Left cardiac atrium (tissue), 4 donors: ENCODE measurements around the gene LRRC7. TPM values are rescaled to one million over a fixed set of nuclear protein-coding genes. Genes with fewer than 3 reads are reported as not detected.
A peak's percentile ranks its signal among the peaks of the same experiment; 100 is the strongest.

Experiments used
- ATAC-seq, 2 donors: fragments of 200-7000 bp; cut with Tn5 transposase; one replicate each; pipeline ENCODE4 v1.9.1; 2020; ENCODE audit warnings: mild to moderate bottlenecking in 2 of 2, moderate library complexity in 2 of 2
- DNase-seq: peaks from one replicate; pipeline ENCODE4 v3.0.0-alpha.2; 2020
- intact Hi-C, 2 donors: fragments of 100-400 bp; cut with DNase I; formaldehyde crosslinking; loops; one replicate each; pipeline versions ENCODE4 v1.14.1 to v1.15.1; 2022 to 2023
- total RNA-seq, 2 donors: library from RNA; stranded (reverse); fragmentation: NEBNext Ultra II Directional; extraction: Animal tissue kit (Norgen Biotek cat#: 25700); gene quantifications; one replicate each; pipeline ENCODE4 v1.2.1, GENCODE V29; 2021
- donor health status: DM: no; HTN: yes; CAD: no.
- donor health status: DM: no; HTN: yes; CAD: no; lungs with severe emphysema.
- donor health status: DM: yes; HTN: yes; CAD: no.
- donor health status: Dilated cardiomyopathy.

Gene LRRC7
- total RNA-seq, 2 donors from 2014 or later: 5.7 to 6.2 TPM

DNA sequence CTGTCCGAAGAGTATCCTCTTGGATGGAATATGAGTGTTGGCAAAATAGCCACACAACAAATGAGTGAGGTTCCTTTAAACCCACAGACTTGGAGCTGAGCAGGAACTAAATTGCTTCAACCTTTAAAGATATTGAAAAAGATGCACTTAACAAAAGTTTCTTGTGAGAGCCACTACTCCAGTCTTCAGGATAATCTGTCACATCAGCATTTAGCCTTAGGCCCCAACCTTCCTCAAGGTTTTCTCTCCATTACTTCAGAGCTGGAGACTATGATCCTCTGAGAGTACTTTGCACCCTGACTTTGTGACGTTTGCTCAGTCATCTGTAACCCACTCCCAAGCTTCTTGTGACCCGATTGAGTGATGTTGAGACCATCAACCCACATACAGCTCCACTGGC is 424.9 kb downstream of the LRRC7 start:
- ATAC-seq: no peak
- intact Hi-C loops: no loop called here
- DNase-seq: no peak

DNA sequence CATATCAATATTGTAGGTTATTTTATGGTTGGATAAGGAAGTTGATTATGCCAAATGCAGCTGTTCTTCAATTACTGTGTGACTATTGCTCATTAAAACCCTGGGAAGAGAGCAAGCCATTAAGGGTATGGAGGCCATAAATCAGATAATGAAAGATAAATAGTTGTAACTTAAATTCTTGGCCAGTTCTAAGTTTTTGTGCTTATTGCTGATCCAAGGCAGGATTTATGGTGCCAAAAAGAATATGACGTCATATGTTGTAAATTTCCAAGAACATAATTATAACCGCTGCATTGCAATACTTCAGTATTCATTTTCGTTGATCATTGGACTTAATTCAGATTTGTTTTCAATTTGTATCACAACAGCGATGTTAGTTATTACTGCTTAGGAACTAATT is 426.1 kb downstream of the LRRC7 start:
- intact Hi-C loops: no loop called here
- ATAC-seq: no peak
- no peak for DNase-seq

DNA sequence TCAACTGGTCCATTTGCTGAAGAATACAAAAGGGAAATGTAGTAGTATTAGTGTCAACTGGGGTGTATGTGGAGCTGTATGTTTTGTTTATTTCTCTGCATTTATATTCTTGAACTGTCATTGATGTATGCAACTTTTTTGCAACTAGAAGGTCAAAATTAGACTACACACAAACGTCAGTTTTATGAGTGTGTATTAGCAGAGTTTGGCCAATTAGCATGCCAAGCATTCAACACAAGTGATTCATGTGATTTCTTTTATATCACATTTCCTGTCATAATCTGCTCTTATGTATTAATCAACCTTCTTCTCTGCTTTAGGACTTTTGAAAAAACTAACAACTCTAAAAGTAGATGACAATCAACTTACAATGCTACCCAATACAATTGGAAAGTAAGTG is 426.5 kb downstream of the LRRC7 start:
- no peak for ATAC-seq
- intact Hi-C loops: no loop called here
- DNase-seq: no peak

DNA sequence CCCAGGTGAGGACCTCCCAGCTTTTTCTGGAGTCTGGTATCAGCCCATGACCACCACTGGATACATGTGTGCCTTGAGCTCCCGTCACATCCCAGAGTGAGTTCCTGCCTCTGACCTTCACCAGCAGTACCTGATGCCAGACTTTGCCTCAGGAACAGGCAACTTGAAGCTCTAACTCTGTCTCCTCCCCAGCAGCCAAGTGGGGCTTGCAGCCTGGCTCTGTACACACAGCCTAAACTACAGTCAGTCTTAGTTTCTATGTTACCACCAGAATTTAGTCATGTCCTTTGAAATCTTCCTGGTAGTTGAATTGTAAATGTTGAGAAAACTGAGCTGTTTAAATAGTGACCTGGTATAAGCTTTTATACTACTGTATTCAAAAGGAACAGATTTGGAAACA is 431.1 kb downstream of the LRRC7 start:
- ATAC-seq (no peak), DNase-seq (no peak)
- intact Hi-C loops: no loop called here

DNA sequence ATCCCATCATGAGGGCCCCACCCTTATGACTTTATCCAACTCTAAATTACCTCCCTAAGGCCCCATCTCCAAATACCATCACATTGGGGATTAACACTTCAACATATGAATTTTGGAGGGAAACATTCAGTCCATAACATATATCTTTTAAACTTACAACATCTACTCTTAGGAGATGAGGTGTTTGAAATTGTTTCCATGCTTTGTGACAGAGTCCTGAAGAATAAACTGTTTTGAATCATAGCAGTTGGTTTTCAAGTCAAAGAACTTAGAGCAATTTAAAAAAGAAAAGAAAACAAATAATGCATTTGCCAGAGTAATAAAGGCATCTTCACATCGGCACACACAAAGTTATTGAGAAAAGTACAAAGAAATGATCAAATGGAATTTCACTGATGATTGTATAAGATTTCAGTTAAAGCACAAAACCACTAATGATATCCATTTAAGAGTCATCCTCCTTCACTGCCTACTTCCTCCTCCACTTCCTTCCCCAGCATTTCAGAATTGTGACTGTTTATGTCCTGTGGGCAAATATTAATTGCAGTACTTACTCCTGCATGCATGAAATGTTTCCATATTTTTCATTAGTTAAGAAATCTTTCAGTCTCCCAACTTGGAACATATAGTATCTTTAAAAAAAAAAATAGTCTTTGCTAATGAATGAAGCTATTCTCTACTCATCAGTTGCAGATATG is 435.6 kb downstream of the LRRC7 start:
- intact Hi-C loops: no loop called here
- no peak for DNase-seq
- no peak for ATAC-seq

DNA sequence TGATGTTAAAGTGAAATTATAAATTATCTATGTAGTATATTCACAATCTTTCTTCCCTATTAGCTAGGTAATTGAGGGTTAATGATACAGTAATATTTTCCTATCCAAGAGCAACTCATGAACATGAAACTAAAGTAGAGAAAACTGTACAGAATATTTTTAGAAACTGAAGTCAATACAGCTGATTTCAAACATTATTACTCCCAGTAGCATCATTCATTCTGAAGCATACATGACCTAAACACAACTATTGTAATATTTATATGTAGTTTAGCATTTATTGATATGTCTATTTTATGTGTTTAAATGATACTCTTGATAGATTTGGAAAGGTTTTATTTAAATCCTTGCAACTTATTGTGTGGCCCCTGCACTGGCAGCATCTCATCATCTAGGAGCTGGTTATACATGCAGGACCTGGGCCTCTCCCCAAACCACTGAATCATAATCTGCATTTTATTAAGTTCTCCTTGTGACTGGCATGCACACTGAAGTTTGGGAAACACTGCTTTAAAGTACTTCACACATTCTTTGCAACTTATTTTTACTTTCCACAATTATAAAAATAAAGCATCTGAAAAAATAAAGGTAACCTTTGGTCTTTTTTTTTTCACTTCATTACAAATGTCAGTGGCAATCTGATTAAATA is 437.8 kb downstream of the LRRC7 start:
- DNase-seq: no peak
- ATAC-seq: no peak
- intact Hi-C loops: no loop called here

DNA sequence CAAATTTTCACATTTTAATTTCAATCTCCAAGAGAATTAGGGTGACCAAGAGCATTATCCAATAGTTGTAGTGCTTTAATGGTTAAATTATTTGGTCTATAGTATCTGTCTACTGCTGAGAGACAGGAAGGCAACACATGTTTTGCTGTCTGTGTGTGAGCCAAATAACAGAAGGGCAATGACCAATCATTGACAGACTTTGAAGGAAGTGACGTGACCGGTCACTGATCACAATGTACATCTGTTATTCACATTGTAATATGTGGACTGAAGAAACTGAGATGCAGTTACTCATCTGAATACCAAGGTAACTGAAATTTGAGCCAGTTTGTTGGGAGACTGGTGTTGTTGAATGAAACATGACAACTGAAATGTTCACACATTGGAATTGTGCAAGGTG is 440.9 kb downstream of the LRRC7 start:
- intact Hi-C loops: no loop called here
- ATAC-seq (no peak), DNase-seq (no peak)

DNA sequence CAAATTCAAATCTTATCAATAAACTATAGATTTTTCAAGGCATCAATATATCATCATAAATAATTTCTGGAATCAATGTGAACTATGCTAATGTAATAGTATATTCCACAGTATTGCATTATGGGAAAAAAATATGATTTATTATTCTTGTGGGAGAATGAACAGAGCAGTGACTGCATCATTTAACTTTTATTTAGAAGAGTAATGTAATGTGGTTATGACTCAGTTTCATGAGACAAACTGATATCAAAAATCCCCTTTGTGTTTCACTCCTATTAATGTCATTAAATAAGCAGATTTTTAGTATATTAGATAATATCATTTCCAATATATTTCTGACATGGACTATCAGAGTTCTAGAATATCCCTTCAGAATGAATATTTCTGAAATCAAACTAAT is 450.0 kb downstream of the LRRC7 start:
- no peak for DNase-seq
- intact Hi-C loops: no loop called here
- ATAC-seq: no peak

DNA sequence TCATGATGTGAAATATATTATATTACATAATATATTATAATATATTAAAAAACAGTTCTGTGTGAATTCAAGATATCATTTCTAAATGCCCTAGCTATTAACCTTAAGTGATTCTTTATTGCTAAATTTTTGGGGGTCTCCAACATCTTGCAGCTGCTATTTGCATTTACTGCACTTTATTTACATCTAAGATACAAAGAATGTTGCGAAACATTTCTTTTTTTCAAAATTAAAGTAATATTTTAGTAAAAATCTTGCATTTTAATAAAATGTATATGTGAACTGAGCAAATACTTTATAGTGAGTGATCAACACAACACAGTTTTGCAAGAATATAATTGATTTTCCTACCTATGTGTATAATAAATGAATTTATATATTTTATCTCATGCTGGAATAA is 456.6 kb downstream of the LRRC7 start:
- DNase-seq: no peak
- intact Hi-C loops: no loop called here
- no peak for ATAC-seq

DNA sequence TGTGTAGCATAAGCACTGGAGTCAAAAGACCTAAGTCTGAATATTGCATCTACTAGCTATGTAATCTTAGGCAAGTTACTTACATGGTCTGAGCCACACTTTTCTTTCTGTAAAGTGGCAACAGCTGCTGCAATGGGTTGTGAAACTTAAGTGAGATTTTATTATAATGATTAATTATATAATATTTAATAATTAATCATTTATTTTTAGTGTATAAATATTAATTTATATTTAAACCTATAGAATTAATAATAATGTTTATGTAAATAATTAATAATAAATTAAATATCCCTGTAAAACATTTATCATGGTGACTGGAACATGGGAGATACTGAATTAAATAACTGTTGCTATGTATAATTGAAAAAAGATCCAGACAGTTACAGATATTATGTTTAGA is 457.3 kb downstream of the LRRC7 start:
- ATAC-seq (no peak), DNase-seq (no peak)
- intact Hi-C loops: no loop called here

DNA sequence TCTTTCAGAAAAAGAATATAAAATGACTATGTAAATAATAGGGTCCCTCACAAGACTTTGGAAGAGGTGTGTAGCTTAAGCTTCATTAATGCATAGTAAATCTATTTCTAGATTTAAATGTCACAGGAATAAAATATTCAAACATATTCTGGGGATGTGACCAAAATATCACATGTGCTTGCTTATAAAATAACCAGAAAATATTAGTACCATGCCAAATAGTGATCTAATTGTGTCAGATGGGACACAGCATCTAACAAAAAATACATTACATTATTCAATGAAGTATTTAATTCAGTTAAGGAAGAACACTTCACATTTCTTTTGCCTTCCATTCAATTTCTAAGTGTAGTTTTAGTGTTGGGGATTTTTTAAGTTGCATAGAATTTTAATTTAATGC is 458.1 kb downstream of the LRRC7 start:
- ATAC-seq (no peak), DNase-seq (no peak)
- intact Hi-C loops: no loop called here

DNA sequence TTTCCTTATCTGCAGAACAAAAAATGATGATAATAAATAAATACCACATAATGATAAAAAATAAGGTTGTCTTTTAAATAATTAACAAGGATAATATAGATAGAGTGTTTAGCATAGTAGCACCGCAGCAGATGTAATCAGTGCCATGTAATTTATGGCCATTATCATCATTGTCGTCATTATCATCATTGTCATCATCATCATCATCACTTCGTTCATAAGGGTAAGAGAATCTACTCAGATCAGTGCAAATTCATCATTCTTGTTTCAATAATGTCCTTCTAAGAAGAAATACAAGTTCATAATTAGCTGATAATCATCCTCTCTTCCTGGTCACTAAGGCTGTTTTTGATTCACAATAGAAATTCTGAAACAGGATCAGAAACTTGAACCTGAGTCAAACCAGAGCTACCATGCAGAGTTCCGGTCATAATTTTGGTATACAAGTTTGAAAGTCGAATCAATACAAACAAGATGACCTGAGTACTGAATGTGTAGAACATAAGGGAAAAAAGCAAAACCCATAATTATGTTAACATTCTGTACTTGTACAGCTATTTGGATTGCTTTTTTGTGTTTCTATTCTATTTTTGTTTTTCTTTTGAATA is 465.6 kb downstream of the LRRC7 start:
- DNase-seq (no peak), ATAC-seq (no peak)
- intact Hi-C loops: no loop called here

DNA sequence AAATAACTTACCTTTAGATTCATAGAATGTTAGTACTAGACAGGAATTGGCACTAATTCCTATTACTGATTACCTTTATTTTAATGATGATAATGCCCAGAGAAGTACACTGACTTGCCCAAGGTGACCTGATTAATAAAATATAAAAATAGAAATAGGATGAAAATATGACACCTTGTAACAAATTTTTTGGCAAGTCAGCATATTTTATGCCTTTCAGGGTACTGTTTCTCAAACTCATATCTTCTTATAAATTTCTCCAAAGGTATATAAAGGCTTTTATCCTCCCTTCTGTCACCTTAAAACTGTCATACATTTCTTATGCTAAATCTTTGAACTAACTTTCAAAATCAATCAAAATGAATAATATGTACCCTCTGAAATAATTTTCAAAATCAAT is 466.2 kb downstream of the LRRC7 start:
- DNase-seq: no peak
- intact Hi-C loops: no loop called here
- no peak for ATAC-seq

DNA sequence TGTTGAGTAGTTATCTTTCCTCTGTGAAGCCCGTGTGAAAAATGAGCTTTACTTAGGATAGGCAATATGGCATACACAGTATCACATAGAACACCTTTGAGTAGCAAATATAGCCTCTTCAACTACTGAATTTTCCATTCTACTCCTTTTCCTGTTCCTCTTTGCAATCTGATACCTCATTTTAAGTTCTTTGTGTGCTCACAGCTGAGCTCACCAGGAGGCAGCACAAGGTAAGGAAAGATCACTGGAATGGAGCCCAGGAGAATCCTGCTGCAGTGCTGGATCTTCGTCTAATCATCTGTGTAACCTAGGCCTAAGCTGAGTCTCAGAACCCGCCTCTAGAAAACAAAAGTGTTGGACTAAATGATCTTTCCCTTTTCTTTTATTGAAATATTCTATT is 466.7 kb downstream of the LRRC7 start:
- DNase-seq: no peak
- intact Hi-C loops: no loop called here

DNA sequence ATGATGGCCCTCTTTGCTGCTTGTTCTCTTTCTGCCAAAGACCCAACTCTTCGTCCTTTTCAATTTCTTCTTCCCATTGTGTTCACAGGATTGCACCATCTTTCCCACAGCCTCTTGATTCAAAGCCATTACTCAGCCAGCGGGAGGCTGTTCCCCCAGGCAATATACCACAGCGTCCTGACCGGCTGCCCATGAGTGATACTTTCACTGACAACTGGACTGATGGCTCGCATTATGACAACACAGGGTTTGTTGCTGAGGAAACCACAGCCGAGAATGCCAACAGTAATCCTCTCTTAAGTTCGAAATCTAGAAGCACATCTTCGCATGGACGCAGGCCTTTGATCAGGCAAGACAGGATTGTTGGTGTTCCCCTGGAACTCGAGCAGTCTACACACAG is 470.3 kb downstream of the LRRC7 start:
- DNase-seq (no peak), ATAC-seq (no peak)
- intact Hi-C loops: no loop called here

More for the DNA sequence above, 466.7 kb downstream of the LRRC7 start:
- ATAC-seq: peak in 1 of 2 donors; percentile 37

DNA sequence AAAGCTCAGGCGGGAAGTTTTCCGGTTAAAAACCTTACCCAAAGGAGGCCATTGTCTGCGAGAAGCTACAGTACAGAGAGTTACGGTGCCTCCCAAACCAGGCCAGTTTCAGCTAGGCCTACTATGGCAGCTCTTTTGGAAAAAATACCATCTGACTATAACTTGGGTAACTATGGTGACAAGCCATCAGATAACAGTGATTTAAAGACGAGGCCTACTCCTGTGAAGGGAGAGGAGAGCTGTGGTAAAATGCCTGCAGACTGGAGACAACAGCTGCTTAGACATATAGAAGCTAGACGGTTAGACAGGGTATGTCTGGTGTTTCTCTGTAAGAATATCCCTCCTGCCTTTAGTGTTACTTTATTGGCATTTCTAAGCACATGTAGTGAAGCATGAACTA is 471.8 kb downstream of the LRRC7 start:
- DNase-seq (no peak), ATAC-seq (no peak)
- intact Hi-C loops: no loop called here

DNA sequence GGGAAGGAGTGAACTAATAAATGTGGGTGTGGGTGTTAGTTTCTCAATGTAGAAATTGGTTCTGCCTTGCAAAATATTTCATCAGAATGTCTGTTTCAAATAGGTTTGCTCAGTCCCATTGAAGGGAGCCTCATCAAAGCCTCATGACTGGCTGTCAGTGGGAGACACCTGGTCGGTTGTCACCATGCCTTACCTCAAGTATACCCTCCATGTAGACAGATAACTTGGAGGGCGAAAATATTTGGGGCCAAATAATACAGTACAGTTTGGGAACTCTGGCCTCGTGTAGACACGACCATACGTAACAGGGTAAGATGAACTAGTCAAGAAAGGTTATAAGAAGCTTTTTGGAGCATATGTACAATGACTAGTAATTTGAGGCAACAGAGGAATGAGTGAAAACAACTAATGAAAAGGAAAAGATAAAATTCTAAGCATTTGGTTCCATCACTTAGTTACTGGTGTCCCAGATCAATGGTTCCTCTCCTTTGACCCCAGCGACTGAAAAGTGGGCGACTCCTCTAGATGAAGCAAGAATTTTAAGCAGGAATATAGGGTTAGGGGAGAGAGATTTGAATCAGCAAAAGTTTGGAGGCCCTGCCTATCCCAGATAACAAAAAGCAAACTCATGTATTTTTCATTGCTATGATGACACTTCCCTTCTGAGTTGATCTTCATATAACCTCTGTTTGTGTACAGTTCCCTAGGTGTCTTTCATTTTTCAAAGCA is 473.8 kb downstream of the LRRC7 start:
- no peak for DNase-seq
- ATAC-seq: no peak
- intact Hi-C loops: no loop called here

DNA sequence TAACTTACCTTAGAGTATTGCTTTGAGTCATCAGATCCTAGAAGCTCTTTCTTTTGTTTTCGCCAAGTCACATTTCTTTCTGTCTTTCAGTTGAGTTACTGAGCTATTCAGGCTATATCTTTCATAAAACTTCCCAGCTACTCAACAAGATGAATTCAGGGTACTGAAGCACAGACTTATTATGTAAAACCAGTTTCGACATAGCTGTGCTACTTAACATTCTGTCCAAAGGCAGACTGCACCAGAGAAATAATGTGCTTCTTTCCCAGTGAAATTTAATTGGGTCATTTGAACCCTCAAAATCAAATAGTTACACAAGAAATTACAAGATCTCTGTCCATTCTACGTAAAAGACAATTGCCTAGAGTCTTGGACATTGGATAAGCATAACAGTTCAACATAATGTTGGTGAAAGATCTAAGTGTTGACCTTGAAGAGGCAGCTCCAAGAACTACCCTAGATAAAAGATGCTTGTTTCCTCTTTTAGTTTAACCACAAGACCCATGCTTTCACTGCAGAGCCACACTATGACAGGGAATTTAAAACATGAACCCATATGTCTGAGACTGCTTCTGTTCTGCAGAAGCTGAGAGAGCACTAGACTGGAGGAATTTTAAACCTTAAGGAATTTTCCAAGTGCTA is 474.5 kb downstream of the LRRC7 start:
- no peak for DNase-seq
- intact Hi-C loops: no loop called here
- ATAC-seq: no peak

DNA sequence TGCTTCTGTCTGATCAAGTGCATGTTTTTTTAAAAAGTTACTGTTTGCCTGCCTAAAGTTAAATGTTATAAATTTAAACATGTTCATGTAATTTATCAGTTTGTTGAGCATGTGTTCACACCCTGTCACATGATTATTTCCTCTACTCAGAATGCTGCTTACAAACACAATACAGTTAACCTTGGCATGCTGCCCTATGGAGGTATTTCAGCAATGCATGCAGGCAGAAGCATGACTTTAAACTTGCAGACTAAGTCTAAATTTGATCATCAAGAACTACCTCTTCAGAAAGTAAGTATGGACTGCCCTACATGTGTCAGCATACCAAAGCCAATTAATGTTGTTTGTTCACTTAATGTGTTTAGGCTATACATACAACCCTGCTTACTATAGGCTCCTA is 476.1 kb downstream of the LRRC7 start:
- intact Hi-C loops: no loop called here
- DNase-seq: no peak
- peak in 1 of 2 donors; percentile 30 for ATAC-seq

DNA sequence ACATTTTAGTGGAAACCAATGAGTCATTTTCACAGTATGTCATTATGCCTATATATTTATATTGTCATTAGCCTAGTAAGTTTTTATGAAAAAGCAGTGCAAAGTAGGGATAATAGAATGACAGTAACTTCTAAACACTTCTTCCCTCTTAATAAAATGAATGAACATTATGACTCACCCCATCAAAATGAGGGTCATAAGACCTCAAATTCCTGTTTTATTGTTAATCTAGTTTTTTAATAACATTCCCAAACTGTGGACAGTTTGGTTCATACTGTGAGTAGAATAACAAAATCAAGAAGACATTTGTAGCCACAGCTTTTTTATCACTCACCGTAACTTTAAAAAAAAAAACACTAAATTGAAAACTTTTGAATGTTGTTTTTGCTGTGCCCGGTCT is 477.1 kb downstream of the LRRC7 start:
- intact Hi-C loops: no loop called here
- ATAC-seq (no peak), DNase-seq (no peak)
